NCI-H1417 treated with DMSO at 0.1 percent for 48 hours (cell line): ENCODE results near the gene TFF3.

ENCODE experiments used
- DNase-seq: peaks from one replicate; lab custom pipeline; 2025; lab: John Stamatoyannopoulos, UW

TFF3 gene

GRCh38 chr21:42289926-42290325, 25.3 kb downstream of the TFF3 start:
- DNase-seq: no peak

- no peak for DNase-seq
Observed at GRCh38 chr21:42288962-42289361, 26.2 kb downstream of the TFF3 start.

GRCh38 chr21:42287193-42288083, 27.8 kb downstream of the TFF3 start:
- no peak for DNase-seq

- DNase-seq: no peak
Observed at GRCh38 chr21:42286416-42286815, 28.8 kb downstream of the TFF3 start.

- no peak for DNase-seq
Observed at GRCh38 chr21:42285569-42286245, 29.5 kb downstream of the TFF3 start.

- DNase-seq: no peak
Observed at GRCh38 chr21:42282715-42283114, 32.5 kb downstream of the TFF3 start.

GRCh38 chr21:42282021-42282420, 33.2 kb downstream of the TFF3 start:
- no peak for DNase-seq

- no peak for DNase-seq
Observed at GRCh38 chr21:42281181-42281680, 34.0 kb downstream of the TFF3 start.

GRCh38 chr21:42280356-42281180, 34.6 kb downstream of the TFF3 start:
- DNase-seq: no peak

- DNase-seq: no peak
Observed at GRCh38 chr21:42279888-42280287, 35.3 kb downstream of the TFF3 start.

- no peak for DNase-seq
Observed at GRCh38 chr21:42279341-42279871, 35.8 kb downstream of the TFF3 start.

- DNase-seq: no peak
Observed at GRCh38 chr21:42278451-42279149, 36.6 kb downstream of the TFF3 start.

GRCh38 chr21:42277593-42277992, 37.6 kb downstream of the TFF3 start:
- DNase-seq: no peak

GRCh38 chr21:42276526-42277154, 38.6 kb downstream of the TFF3 start:
- no peak for DNase-seq

- DNase-seq: no peak
Observed at GRCh38 chr21:42276076-42276475, 39.1 kb downstream of the TFF3 start.

- DNase-seq: no peak
Observed at GRCh38 chr21:42272984-42273600, 42.1 kb downstream of the TFF3 start.

- no peak for DNase-seq
Observed at GRCh38 chr21:42272109-42272962, 42.9 kb downstream of the TFF3 start.

GRCh38 chr21:42271065-42271464, 44.1 kb downstream of the TFF3 start:
- DNase-seq: no peak

- no peak for DNase-seq
Observed at GRCh38 chr21:42269386-42269785, 45.8 kb downstream of the TFF3 start.
